Measurements from ENCODE around the gene LYSMD2. TPM values are rescaled to one million over a fixed set of nuclear protein-coding genes. Genes with fewer than 3 reads are reported as not detected.

The LYSMD2 gene
- total RNA-seq, 1 donor from 2014 or later: 1.8 TPM

- Mint-ChIP-seq H3K27ac (ENCODE audit: unreplicated experiment) (no peak overlapping the region), H3K4me1 (ENCODE audit: unreplicated experiment) (peaks cover 16% of the 10 kb centered on the region), H3K27me3 (ENCODE audit: unreplicated experiment) (peaks cover 4% of the 10 kb centered on the region), H3K9me3 (ENCODE audit: unreplicated experiment) (no peaks in the 10 kb centered on the region), H3K4me3 (ENCODE audit: unreplicated experiment) (peak overlapping the region; percentile 68), H3K36me3 (ENCODE audit: unreplicated experiment) (no peaks in the 10 kb centered on the region)
- TF ChIP-seq CTCF (IDR thresholded peaks at IDR 0.05): no peak
- DNase-seq (ENCODE audit: extremely low spot score, unreplicated experiment): no peak
Observed at GRCh38 chr15:51736069-51736468, 1.4 kb downstream of the LYSMD2 start.

- no peak for TF ChIP-seq CTCF (IDR thresholded peaks at IDR 0.05)
- Mint-ChIP-seq H3K36me3 (ENCODE audit: unreplicated experiment) (no peaks in the 10 kb centered on the region), H3K4me3 (ENCODE audit: unreplicated experiment) (no peak overlapping the region), H3K27me3 (ENCODE audit: unreplicated experiment) (peaks cover 2% of the 10 kb centered on the region), H3K4me1 (ENCODE audit: unreplicated experiment) (peaks cover 16% of the 10 kb centered on the region), H3K9me3 (ENCODE audit: unreplicated experiment) (no peaks in the 10 kb centered on the region), H3K27ac (ENCODE audit: unreplicated experiment) (no peak overlapping the region)
- DNase-seq (ENCODE audit: extremely low spot score, unreplicated experiment): no peak
Observed at GRCh38 chr15:51735228-51736010, 2.0 kb downstream of the LYSMD2 start.

GRCh38 chr15:51732646-51733045 is 4.8 kb downstream of the LYSMD2 start:
- Mint-ChIP-seq H3K27ac (ENCODE audit: unreplicated experiment) (no peak overlapping the region), H3K36me3 (ENCODE audit: unreplicated experiment) (no peaks in the 10 kb centered on the region), H3K27me3 (ENCODE audit: unreplicated experiment) (peaks cover 2% of the 10 kb centered on the region), H3K4me3 (ENCODE audit: unreplicated experiment) (no peak overlapping the region), H3K4me1 (ENCODE audit: unreplicated experiment) (peaks cover 10% of the 10 kb centered on the region), H3K9me3 (ENCODE audit: unreplicated experiment) (no peaks in the 10 kb centered on the region)
- DNase-seq (ENCODE audit: extremely low spot score, unreplicated experiment): no peak
- no peak for TF ChIP-seq CTCF (IDR thresholded peaks at IDR 0.05)

- Mint-ChIP-seq H3K4me3 (ENCODE audit: unreplicated experiment) (peak overlapping the region; percentile 49), H3K9me3 (ENCODE audit: unreplicated experiment) (no peaks in the 10 kb centered on the region), H3K4me1 (ENCODE audit: unreplicated experiment) (peaks cover 10% of the 10 kb centered on the region), H3K27me3 (ENCODE audit: unreplicated experiment) (peaks cover 2% of the 10 kb centered on the region), H3K27ac (ENCODE audit: unreplicated experiment) (peak overlapping the region; percentile 66), H3K36me3 (ENCODE audit: unreplicated experiment) (no peaks in the 10 kb centered on the region)
- no peak for TF ChIP-seq CTCF (IDR thresholded peaks at IDR 0.05)
- DNase-seq (ENCODE audit: extremely low spot score, unreplicated experiment): no peak
Observed at GRCh38 chr15:51731549-51732267, 5.7 kb downstream of the LYSMD2 start.

Data from osteocyte (in vitro differentiated cells).